ENCODE measurements around the gene GXYLT1.
"Not testable (repeated sequence)": the region's sequence is repeated elsewhere in the genome, so short reads cannot be mapped to it uniquely, and the experiment has no call there.

GXYLT1 gene

DNA sequence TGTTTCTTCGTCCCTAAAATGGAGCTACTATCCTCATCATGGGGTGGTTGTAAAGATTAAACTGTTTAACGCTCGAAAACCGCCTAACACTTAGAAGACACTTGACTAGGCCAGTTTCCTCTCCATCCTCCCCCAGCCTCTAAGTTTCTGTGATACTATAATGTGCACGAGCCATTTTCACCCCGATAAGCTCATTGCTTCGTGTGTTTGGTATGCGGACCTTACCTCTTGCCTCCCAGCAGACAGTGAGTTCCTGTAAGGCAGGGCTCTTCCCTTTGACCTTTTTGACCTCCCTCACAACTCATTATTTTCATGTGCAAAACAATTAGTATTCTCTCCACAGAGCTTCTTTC is 499 bp upstream of the GXYLT1 start:
- no peak for DNase-seq (ENCODE audit: low spot score)

- no peak for DNase-seq (ENCODE audit: low spot score)
Measured at GRCh38 chr12:42144158-42144407, 591 bp downstream of the GXYLT1 start.

DNA sequence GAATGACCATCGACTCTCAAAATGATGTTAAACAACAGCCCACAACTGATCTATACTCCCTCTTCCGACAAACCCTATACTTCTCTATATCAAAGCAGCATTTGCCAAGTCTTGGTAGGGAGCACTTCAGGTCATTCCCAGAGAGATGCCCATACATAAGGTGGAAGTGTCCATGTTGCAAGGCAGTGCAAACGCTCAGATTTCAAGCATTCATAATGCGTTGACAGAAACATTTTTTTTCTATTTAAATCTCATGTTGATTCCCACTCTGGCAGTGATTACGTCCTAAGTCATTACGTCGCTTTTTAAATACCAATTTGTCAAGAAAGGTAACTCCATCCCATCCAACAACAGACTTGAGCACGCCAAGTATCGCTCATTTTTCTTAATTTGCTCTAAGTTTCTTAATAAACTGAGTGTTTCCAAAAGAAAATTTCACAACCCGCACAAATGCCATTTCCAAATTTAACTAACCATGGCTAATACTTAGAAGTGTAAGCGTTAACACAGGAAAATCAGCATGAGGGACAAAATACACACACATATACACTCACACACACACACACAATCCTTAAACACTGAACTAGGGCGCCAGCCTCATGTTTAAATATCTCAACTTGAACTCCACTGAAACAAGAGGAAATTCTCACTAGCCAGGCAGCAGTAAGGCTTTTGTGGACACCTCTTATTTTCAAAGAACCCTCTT is 1.1 kb downstream of the GXYLT1 start:
- peak; percentile 8 for DNase-seq (ENCODE audit: low spot score)

DNA sequence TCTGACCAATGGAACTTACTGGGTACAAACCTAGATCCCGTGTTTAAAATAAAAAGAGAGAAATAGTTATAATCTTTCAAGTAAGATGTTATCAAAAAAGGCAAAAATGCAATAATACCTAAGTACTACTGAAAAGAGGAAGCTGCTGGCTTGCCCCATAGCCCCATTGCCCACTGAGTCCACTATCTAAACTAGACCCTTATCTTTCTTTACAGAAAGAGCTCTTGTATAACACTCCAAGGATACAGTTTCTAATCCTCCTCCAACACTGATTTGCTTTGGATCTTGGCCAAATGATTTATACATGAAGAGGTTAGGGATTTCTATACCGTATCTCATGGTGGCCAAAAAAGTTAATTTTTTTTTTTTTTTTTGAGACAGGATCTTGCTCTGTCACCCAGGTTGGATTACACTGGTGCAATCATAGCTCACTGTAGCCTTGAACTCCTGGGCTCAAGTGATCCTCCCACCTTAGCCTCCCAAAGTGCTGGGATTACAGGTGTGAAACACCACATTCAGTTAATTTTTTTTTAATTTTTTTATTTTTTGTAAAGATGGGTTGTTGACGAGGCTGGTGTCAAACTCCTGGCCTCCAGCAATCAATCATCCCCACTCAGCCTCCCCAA is 2.6 kb downstream of the GXYLT1 start:
- DNase-seq (ENCODE audit: low spot score), result no peak

DNA sequence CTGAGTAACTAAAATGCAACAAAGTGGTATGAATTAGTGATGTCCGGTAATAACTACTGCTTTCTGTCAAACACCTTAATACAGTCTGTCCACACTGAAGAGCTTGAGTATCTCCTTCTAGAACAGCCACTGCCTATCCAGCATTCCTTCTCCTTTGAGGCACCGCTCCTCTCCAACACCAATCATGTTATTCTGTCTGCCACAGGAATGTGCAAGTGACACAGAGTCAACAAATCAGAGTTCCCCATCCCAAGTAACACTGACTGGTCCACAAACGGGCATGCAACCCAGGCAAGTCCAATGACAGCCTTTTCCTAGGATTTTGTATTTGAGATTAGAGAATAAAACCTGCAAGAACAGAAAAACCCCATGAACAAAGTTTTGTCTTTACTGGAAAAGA is 3.8 kb downstream of the GXYLT1 start:
- no peak for DNase-seq (ENCODE audit: low spot score)

- DNase-seq (ENCODE audit: low spot score), result no peak
Measured at GRCh38 chr12:42135259-42135814, 9.3 kb downstream of the GXYLT1 start.

DNA sequence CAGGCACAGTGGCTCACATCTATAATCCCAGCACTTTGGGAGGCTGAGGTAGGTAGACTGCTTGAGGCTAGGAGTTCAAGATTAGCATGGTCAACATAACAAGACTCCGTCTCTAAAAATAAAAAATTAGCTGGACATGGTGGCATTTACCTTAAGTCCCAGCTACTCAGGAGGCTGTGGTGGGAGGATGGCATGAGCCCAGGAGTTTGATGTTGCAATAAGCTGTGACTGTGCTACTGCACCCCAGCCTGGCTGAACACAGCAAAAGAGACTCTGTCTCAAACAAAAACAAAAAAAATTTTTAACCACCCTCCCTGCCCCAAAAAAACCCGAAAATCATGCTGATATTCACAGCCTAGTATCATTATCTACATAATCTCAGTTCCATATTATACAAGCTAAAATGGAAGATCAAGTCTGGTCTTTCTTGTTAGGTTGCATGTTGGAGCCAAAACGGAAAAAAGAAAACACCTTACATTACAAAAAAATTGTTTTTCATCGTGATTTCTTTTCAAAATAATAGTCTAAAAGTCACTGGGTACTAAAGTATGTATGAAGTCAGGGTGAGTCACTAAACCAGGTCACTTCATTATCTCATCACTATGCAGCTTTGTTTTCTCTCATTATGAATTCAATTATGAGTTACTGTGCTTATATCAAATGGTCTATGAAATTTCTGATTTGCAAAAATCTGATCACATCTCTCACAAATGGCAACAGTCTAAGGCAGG is 13.8 kb downstream of the GXYLT1 start:
- peak; percentile 16 for DNase-seq (ENCODE audit: low spot score)

- DNase-seq (ENCODE audit: low spot score), result peak; percentile 75
Measured at GRCh38 chr12:42129595-42130204, 15.0 kb downstream of the GXYLT1 start.

GRCh38 chr12:42128888-42129287 is 15.8 kb downstream of the GXYLT1 start:
- no peak for DNase-seq (ENCODE audit: low spot score)

- no peak for DNase-seq (ENCODE audit: low spot score)
Measured at GRCh38 chr12:42128327-42128726, 16.3 kb downstream of the GXYLT1 start.

- no peak for DNase-seq (ENCODE audit: low spot score)
Measured at GRCh38 chr12:42126963-42127362, 17.7 kb downstream of the GXYLT1 start.

DNA sequence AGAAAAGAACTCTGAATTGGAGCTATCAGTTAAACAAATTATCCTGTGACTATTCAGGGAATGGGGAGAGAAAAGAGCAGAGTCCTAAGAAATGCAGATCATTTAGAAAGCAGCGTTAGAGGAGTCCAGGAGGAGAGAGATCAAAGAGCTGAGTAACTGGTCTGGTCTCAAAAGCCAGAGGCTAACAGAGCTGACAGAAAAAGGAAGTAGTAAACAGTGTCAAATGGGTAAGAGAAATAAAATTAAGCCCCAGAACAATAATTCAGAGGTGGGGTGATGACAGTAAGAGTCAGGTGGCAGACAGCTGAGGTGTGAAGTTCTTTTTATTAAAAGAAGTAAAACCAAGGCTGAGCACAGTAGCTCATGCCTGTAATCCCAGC is 19.3 kb downstream of the GXYLT1 start:
- DNase-seq (ENCODE audit: low spot score), result no peak

DNA sequence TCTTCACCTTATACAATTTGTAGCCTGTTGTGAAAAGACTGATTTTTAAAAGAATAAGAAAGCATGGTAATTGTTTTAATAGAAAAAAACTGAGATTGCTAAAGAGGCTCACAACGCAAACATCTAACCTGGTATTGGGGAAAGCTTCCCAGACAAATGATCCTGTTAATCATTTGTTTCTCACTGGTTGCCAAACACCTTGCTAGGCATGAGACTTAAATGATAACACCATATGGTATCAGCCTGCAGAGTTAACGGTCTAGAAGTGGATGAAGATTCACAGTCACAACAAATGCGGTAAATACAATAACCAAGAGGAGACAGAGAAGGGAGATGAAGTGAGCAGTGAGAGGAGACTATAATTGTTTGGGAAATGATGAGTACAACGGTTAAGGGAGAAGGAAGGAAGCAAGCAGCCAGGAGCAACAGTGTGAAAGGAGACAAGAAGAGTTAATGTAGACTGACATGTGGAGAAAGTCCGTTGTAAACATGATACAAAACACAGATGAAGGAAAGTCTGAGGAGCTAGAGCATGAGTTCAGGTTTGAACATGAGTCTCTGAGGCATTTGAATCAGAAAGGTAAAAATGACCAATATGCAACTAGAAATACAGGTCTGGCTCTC is 19.8 kb downstream of the GXYLT1 start:
- DNase-seq (ENCODE audit: low spot score), result no peak

- DNase-seq (ENCODE audit: low spot score), result no peak
Measured at GRCh38 chr12:42119085-42119633, 25.5 kb downstream of the GXYLT1 start.

- DNase-seq (ENCODE audit: low spot score), result no peak
Measured at GRCh38 chr12:42118136-42118879, 26.4 kb downstream of the GXYLT1 start.

DNA sequence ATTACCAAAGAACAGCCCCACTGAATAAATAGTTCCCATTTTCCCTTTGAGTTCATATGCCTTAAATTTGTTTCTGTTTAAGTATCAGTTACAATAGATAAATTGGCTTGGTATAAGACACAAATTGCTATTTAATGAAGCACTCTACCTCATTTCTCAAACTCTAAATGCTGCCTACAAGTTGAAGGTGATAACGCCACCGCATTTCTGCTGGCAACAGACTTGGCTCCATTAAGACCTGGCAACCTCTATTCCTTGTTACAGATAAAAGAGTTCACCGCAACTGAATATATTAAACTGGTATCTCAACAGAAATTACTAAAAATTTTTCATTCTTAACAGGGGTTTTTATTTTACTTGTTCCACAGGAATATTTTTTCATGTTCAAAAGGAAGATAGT is 35.6 kb downstream of the GXYLT1 start:
- no peak for DNase-seq (ENCODE audit: low spot score)

DNA sequence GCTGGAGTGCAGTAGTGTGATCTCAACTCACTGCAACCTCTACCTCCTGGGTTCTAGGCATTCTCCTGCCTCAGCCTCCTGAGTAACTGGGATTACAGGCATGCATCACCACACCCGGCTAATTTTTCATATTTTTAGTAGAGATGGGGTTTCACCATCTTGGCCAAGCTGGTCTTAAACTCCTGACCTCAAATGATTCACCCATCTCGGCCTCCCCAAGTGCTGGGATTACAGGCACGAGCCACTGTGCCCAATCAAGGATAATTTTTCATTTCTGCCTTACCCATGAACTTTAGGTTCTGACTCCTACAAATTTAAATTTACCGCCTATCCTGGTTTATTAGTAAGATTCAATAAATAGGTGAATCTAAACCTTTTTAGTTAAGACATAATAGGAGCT is 37.9 kb downstream of the GXYLT1 start:
- not testable (repeated sequence) for DNase-seq (ENCODE audit: low spot score)

GRCh38 chr12:42104784-42105183 is 39.9 kb downstream of the GXYLT1 start:
- DNase-seq (ENCODE audit: low spot score), result no peak

GRCh38 chr12:42104087-42104486 is 40.6 kb downstream of the GXYLT1 start:
- DNase-seq (ENCODE audit: low spot score), result no peak

GRCh38 chr12:42103155-42103554 is 41.5 kb downstream of the GXYLT1 start:
- no peak for DNase-seq (ENCODE audit: low spot score)

DNA sequence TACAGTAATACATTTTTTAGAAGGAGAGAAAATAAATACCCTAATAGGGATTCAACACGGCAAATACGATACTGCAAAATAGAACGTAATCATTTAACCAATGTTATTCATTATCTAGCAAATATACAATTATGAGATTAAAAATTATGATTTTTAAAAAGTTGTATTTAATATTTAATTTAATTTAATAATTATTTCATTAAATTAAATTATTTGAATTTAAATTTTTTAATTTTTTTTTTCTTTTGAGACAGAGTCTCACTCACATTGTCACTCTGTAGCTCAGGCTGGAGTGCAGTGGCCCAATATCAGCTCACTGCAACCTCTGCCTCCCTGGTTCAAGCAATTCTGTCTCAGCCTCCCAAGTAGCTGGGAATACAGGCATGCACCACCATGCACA is 42.0 kb downstream of the GXYLT1 start:
- DNase-seq (ENCODE audit: low spot score), result no peak
